ENCODE results near the gene IGFALS.

The IGFALS gene

DNA sequence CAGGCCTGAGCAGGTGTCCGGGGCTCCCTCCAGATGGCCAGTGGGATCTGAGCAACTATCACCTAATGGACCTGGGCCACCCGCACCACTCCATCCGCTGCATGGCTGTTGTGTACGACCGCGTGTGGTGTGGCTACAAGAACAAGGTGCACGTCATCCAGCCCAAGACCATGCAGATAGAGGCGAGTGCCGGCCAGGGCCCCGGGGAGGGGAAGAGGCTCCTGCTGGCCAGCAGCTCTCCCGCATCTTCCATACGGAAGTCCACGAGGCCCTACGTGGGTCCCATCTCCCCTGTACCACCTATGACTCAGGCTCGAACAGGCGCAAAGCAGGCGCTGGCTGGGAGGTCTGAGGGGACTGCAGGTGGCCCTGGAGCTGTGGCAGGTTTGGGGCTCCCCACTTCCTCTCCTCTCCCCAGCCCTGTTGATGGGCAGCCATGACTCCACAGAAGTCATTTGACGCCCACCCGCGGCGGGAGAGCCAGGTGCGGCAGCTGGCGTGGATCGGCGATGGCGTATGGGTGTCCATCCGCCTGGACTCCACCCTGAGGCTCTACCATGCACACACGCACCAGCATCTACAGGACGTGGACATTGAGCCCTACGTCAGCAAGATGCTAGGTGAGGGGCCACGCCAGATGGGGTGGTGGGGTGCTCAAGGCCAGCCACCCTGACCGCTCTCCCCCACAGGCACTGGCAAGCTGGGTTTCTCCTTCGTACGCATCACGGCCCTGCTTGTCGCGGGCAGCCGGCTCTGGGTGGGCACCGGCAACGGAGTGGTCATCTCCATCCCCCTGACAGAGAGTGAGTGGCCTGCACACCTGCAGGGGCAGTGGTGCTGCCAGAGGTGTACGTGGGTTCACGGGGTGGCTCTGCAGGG, 26.1 kb downstream of the IGFALS start:
- no peak for DNase-seq (ENCODE audit: extremely low read depth in 1 of 2, low read depth in 1 of 2)

DNA sequence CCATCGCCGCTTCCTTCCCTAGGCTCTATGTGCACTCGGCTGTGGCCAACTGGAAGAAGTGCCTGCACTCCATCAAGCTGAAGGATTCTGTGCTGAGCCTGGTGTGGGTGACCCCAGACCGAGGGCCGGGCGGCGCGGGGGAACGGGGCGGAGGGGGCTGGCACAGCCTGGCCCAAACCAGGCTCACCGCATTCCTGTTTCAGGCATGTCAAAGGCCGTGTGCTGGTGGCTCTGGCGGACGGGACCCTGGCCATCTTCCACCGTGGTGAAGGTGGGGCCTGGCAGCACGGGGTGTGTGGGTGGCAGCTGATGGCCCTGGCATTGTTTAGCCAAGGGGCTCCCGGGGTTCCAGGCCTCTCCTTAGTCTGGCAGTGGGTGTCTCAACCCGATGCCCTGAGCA, 26.8 kb downstream of the IGFALS start:
- DNase-seq (ENCODE audit: extremely low read depth in 1 of 2, low read depth in 1 of 2) = no peak

DNA sequence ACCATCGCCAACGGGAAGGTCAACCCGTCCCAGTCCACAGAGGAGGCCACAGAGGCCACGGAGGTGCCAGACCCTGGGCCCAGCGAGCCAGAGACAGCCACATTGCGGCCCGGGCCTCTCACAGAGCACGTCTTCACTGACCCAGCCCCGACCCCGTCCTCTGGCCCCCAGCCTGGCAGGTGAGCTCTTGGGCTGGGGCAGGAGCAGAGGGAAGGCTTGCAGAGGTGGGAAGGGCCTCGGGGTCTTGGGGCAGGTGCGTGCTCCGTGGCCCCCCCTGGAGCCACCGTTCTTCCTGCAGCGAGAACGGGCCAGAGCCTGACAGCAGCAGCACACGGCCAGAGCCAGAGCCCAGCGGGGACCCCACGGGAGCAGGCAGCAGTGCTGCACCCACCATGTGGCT, 27.3 kb downstream of the IGFALS start:
- DNase-seq (ENCODE audit: extremely low read depth in 1 of 2, low read depth in 1 of 2) = no peak

DNA sequence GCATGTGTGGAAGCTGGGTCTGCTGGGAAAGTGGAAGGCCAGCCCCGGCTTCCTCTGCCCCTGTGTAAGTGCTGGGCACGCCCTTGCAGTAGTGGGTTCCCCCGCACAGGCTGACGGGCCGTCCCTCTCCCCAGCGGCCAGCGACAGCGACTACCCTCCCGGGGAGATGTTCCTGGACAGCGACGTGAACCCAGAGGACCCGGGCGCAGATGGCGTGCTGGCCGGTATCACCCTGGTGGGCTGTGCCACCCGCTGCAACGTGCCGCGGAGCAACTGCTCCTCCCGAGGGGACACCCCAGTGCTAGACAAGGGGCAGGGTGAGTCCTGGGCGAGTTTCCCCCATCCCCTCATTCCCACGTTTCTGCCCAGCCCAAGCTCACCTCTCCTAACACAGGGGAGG, 27.7 kb downstream of the IGFALS start:
- no peak for DNase-seq (ENCODE audit: extremely low read depth in 1 of 2, low read depth in 1 of 2)

DNA sequence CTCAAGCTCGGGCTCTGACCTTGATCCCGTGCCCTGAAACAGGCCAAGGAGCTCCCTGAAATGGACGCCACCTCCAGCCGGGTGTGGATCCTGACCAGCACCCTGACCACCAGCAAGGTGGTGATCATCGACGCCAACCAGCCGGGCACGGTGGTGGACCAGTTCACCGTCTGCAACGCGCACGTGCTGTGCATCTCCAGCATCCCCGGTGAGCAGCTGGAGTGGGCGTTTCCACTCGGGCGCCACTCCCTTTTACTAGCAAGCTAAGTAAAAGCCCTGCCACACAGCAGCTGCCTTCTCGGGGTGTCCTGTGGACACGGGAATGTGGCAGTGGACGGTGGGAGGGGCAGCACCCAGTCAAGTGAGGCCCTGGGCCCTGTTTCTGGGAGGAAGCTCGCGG, 28.5 kb downstream of the IGFALS start:
- DNase-seq (ENCODE audit: extremely low read depth in 1 of 2, low read depth in 1 of 2) = no peak

DNA sequence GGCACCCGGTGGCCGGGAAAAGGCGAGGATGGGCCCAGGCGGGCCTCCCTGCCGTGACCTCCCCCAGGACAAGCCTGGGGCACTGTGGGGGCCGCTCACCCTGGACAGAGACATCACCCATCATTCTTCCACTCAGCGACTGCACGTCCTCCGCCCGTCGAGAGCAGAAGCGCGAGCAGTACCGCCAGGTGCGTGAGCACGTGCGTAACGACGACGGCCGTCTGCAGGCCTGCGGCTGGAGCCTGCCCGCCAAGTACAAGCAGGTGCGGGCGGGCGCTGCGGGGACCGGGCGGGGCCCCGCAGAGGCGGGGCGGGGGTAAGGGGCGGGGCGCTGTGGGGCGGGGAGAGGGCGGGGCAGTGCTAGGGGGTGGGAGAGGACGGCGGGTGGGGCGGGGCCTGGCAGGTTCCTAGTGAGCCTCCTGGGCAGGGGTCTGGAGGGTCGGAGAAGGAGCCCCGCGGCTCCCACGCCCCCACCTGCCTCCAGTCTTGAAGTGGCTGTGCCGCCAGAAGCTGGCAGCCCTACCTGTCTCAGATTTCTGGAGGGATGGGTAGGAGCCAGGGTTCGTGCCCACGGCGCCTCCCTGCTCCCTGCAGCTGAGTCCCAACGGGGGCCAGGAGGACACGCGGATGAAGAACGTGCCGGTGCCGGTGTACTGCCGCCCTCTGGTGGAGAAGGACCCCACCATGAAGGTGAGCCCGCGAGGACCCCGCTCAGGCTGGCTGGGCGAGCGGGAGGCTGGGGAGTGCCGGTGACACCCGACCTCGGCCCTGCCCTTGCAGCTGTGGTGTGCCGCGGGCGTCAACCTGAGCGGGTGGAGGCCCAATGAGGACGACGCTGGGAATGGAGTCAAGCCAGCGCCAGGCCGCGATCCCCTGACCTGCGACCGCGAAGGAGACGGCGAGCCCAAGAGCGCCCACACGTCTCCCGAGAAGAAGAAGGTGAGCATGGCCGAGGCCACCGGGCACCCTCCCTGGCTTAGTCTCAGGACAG, 29.7 kb downstream of the IGFALS start:
- DNase-seq (ENCODE audit: extremely low read depth in 1 of 2, low read depth in 1 of 2) = no peak

DNA sequence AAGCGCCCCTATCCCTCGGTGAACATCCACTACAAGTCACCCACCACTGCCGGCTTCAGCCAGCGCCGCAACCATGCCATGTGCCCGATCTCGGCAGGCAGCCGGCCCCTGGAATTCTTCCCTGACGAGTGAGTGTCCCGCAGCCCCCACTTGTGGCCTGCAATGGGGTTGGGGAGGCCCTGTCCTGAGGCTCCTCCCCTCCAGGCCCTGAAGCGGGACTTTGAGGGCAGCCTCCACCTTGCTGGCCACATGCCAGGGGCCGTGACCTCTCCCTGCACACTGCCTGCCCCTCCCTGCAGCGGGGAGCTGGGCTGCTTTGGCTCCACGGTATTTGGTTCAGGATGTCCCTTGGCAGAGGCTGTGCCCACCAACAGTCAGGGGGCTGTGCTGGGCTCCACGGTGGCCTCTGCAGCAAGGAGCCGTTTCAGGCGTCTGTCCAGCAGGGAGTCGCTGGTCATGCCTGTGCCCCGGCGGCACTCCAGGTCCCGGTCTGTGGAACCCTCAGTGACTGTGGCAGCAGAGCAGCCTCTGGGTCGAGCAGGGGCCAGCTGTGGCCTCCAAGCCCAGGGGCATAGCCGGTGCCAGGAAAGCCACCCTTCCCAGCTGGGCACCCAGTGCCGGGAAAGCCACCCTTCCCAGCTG, 30.5 kb downstream of the IGFALS start:
- no peak for DNase-seq (ENCODE audit: extremely low read depth in 1 of 2, low read depth in 1 of 2)

DNA sequence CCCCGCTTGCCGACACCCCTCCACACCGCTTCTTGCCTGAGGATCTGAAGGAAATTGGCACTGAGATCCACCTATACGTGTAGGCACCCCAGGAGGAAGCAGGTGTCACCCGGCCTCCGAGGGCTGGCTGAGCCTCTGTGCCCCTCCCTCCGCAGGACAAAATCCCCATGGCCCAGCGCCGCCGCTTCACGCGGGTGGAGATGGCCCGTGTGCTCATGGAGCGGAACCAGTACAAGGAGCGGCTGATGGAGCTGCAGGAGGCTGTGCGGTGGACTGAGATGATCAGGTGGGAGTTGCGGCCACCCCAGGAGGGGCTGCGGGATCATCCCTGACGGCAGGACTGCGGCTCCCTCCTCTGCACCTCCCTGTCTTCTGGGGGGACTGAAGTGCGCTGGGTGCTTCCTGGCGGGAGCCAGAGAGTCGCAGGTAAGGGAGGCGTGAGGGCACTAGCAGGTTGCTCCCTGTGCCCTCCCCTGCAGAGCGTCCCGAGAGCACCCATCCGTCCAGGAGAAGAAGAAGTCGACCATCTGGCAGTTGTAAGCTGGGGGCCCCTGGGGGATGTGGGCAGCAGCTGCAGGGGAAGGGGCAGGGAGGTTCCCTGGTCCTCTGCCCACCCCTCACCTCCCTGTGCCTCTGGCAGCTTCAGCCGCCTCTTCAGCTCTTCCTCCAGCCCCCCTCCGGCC, 31.2 kb downstream of the IGFALS start:
- DNase-seq (ENCODE audit: extremely low read depth in 1 of 2, low read depth in 1 of 2) = no peak

DNA sequence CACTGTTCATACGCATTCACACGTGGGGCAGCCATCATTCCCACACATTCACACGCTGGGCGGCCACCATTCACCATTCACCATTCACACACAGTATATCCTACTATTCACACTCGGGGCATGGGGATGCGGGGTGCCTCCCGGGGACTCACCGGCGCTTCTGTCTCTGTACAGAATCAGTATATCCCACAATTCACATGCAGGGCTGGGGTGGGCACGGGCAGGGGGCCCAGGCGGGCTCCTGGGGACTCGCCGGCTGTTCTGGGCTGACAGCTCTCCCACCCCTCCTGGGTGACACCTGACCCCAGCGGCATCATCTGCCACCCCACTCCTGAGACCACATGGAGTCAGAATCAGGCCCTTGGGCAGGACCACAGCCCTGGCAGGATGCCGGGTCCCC, 31.8 kb downstream of the IGFALS start:
- DNase-seq (ENCODE audit: extremely low read depth in 1 of 2, low read depth in 1 of 2) = no peak

DNA sequence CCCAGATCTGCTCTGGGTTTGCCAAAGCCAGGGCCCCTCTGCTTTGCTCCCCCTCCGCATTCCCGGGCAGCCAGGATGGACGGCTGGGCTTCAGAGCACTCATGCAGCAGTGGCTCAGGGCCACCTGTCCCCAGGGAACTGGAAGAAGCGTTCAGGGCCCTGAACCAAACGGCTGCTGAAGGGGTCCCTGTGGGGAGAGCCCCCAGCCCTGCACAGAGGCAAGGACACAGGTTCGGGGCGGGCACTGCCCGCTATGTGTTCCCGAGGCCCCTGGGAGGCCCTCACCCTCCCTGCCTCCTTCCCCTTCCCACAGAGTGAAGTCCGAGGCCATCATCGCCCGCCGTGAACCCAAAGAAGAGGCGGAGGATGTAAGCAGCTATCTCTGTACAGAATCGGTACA, 32.6 kb downstream of the IGFALS start:
- DNase-seq (ENCODE audit: extremely low read depth in 1 of 2, low read depth in 1 of 2) = no peak

DNA sequence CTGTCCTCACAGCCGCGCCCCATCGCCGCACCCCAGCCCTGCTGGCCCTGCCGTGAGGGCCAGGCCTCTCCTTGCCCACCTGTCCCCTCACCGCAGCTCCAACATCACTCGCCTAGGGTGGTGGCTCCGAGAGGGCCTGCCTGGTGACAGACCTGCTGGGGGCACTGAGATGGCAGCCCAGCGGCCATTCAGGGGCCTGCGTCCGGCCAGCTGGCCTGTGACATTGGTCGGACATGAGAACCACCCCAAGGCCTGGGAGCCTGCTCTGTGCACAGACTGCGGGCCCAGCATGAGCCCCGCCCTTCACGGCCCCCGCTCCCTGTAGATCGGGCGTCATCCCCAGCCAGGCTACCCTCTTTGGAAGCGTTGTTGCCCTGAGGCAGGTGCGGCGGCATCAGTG, 34.0 kb downstream of the IGFALS start:
- DNase-seq (ENCODE audit: extremely low read depth in 1 of 2, low read depth in 1 of 2) = no peak

DNA sequence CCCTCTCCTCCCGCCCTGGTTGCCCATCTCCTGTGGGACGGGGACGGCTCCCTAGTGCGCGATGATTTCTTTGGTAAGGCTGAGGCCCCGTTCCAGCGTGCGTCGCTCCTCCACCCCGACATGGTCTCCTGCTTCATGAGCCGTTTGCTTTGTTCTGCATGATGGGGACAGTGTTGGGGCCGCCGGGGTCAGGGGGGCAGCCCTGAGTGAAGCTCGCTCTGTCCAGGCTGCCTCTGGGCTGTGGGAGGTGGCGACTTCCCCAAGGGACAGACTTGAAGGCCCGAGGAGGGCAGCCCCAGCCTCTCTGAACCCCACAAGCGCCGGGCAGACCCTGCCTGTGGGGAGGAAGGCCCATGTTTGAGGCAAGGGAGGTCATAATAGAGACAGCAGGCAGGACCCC, 34.6 kb downstream of the IGFALS start:
- no peak for DNase-seq (ENCODE audit: extremely low read depth in 1 of 2, low read depth in 1 of 2)

DNA sequence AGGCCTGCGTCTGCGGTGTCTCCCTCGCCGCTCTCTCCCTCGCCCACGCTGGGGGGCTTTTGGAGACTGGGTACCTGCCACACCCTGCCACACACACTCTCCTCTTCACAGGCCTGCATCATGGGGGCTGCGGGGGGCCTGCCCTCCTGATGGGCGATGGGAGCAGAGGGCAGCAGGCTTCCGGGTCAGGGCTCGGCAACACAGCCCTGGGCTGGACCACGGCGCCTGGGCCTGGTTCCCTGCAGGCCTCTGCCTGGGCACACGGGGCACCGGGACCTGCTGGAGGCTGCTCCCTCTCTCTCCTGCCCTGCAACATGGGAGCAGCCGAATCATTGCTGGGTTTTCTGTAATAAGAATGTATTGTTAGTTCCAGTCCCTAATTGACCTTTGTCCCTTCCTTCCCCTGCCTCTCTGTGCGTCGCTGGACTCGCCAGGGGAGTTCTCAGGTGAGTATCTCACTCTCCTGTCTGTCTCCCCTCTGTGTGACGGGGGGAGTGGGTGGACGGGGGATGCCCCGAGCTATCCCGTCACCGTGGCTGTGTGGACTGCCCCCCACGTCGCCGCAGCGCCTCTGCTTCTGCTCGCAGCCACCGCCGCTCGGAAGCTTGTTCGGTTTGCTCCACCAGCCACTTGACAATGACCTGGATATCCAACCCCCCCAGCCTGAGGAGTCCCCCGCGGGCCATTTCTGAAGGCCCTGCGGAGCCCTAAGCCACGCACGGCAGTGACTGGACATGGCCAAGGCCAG, 35.6 kb downstream of the IGFALS start:
- DNase-seq (ENCODE audit: extremely low read depth in 1 of 2, low read depth in 1 of 2) = no peak

DNA sequence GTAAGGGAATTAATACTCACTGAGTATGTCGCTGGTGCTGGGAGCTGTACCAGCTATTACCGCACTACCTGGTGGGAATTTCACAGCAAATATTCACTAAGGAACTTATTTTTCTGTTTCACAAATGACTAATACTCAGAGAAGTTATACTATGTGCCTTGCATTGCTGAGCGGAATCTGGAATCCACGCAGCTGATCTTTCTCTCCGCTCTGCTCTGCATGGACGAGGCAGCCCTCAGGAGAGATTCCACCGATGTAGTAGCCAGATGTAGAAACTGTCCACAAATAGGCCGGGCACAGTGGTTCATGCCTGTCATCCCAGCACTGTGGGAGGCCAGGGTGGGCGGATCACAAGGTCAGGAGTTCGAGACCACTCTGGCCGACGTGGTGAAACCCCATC, 39.3 kb downstream of the IGFALS start:
- no peak for DNase-seq (ENCODE audit: extremely low read depth in 1 of 2, low read depth in 1 of 2)

DNA sequence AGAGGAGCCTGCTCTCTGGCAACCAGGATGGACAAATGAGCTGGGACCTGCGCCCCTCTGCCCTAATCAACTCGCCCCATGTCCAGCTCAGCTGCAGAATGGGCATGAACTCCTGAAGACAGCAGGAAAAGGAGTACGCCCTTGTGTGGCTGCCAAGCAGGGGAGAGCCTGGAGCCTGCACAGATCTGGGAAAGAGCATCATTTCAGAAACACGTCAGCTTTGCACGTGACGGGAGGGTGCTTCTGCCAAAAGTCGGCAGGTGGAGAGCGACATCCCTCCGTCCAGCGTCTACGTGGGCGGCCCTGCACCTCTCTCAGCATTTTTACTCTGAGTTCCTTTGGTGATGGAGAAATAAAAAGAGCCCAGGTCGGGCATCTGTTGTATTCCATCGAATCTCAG, 40.7 kb downstream of the IGFALS start:
- no peak for DNase-seq (ENCODE audit: extremely low read depth in 1 of 2, low read depth in 1 of 2)

DNA sequence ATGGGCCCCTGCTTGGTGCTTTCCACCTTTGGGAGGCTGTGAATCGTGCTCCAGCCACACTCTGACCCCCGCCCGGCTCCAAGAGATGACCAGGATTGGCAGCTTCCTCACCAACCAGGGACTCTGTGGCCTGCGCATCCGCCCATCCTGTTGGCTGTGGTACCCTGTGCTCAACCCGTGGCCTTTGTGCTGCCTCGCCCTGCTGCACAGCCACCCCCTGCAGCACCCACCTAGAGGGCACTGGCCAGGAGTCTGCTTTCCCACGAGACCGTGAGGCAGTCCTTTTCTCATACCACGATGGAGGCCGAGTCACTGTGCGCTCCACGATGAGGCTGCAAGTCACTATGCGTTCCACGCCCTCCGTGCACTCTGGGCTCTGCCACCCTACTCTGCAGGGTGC, 41.6 kb downstream of the IGFALS start:
- no peak for DNase-seq (ENCODE audit: extremely low read depth in 1 of 2, low read depth in 1 of 2)

DNA sequence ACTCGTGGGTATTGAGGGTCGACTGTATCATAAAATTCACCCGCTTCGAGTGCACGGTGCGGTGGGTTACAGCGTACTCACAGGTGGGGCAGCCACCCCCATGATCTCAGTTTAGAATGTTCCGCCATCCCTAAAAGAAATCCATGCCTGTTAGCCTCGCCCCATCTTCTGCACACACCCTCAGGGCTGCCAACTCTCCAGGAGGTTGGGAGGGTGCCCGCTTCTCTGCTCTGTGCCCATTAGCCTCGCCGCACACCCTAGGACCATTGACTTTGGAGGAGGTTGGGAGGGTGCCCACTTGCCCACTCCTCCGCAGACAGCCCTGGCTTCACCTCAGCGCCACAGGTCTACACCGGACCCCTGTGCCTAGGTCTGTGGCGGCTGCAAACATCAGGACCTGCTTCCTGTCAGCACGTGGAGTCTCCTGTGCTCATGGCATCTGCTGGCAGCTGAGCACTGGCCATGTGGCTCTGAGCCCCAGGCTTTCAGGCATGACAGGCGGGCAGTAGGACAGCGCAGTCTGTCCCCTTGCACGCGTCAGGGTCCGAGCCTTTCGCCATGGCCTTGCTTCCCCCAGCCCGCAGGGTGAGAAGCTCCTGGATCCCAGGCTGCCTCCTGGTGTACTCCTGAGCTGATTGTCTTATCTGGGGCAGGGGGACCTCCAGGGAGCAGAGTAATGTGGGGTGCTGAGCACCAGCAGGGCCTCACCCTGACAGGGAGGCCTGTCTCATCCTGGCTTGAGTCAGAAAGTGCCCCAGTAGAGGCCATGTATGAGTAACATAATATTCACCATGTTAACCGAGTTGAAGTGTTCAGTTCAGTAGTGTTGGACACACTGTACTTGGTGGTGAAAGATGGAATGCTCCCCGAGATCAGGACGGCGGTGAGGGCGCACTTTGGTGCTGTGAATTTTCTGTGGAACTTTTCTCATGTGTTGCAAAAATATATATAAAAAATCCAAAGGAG, 44.1 kb downstream of the IGFALS start:
- DNase-seq (ENCODE audit: extremely low read depth in 1 of 2, low read depth in 1 of 2) = no peak

DNA sequence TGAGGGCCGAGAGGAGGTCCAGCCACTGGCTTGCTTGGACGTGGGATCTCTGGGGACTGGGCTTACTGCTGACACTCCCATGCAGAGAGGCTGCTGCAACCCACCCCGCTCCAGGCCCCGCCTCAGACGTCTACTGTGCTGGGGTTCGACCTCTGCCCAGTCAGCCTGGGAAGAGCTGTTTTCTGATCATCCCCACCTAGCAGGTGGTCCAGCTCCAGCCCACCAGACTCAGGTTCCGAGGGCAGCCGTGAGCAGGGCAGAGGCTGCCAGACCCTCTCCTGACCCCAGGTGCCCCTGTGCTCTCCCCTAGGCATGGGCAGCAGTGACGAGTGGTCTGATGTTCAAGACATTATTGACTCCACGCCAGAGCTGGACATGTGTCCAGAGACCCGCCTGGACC, 45.6 kb downstream of the IGFALS start:
- no peak for DNase-seq (ENCODE audit: extremely low read depth in 1 of 2, low read depth in 1 of 2)

DNA sequence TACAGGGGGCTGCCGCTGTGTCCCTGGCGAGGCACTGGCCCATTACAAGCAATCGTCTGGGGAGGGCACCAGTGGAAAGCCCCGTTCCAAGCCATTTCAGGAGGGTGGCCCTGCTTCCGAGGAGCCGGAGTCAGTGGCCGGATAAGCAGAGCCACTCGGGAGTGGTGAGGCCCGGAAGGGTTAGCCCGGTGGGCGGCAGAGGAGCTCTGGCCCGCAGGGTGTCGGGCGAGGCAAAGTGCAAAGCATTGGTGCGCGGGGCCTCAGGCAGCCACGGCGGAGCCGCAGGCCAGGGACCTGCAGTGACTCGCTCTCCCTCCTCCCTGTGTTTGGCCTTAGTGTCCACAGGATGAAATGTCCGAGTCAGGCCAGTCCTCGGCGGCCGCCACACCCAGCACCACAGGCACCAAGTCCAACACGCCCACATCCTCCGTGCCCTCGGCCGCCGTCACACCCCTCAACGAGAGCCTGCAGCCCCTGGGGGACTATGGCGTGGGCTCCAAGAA, 46.8 kb downstream of the IGFALS start:
- DNase-seq (ENCODE audit: extremely low read depth in 1 of 2, low read depth in 1 of 2) = no peak

Data from stimulated activated CD8-positive, alpha-beta memory T cell treated with anti-CD3 and anti-CD28 coated beads, Interleukin-7, amount 100 ng/mL, for 48 hours (primary cell).